ENCODE measurements around the gene ZNF410. TPM values are rescaled to one million over a fixed set of nuclear protein-coding genes. Genes with fewer than 3 reads are reported as not detected.

Gene ZNF410
- total and polyA plus RNA-seq, 2 of the 8 experiments (the other 6 are each of a cell fraction or from before 2014, with no cell fraction given): 11.2 to 18.9 TPM

DNA sequence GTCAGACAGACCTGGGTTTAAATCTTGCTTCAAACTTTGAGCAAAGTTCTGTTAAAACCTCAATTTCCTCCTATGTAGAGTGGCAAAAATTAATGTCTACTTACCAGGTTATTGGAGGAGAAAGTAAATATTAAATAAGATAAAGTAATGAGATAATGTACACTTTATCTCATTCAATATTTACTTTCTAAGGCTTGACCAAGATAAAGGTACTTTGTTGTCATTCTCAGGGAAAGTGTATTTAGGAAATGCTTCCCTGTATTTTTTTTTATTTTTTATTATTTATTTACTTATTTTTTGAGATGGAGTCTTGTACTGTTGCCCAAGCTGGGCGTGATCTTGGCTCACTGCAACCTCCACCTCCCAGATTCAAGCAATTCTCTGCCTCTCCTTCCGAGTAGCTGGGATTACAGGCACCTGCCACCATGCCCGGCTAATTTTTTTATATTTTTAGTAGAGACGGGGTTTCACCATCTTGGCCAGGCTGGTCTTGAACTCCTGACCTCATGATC, 58.6 kb downstream of the ZNF410 start (continued):
- TF ChIP-seq RAD21 (IDR thresholded peaks at IDR 0.05 in 1 of 2, conservative IDR thresholded peaks at IDR 0.05 in 1 of 2; ENCODE audit: low read depth in 2 of 2, low read length in 2 of 2): no peak

Data from H1 (cell line).